NCI-H748 (cell line): ENCODE measurements around the gene CDH4.

Experiments
- DNase-seq: peaks from one replicate; lab custom pipeline; 2025; ENCODE audit not compliant: unreplicated experiment; lab: John Stamatoyannopoulos, UW

The CDH4 gene

DNA sequence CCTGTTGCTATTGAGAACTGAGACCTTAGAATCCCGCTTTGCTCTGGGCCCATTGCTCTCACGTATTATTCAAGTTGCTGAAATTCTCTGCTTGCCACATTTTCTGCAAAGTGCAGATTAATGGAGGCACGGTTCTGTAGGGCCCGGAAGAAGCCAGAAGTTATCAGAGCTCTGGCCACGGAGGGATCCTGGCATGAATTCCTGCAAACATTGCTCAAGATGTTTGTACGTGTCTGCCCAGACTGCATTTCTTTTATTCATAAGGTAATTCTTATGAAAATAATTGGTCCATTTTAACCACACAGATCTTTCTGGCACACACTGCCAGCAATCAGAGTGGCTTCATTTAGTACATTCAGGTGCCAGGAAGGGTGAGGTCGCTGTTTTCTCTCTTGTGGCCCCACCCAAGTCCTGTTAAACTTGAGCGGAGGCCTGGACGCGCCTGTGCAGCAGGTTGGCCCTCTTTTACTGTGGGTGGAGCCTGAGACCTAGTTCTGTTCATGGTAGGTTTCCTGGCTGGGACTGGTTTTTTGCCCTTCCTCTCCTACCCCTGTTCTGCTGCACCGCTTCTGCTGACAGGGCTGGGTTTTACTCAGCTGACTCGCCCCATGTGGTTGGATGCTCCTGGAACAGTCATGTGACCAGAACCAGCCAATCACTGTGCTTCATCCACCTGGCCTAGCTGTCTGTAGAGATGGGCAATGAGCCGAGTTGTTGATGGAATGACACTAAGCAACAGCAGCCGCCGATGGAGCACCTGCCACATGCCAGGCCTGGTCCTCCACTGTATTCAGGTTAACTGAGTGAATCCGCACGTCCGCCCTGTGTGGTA, 230.2 kb downstream of the CDH4 start:
- DNase-seq = peak; percentile 39

DNA sequence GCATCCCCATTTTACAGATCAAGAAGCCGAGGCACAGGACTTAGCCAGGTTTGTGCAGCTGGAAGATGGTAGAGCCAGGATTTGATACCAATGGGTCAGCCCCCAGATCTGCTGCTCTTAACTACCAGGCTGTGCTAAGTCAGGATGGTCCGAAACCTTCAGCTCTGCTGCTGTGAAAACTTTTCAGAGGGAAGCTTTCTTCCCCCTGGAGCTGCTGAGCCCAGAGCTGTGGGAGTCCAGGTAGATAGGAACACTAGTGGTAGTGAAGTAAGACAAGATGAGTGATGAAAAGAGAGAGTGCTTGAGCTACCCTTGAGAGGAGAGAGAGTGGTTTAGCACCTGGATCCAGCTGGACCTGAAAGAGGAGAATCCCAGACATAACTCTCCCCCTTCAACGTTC, 230.8 kb downstream of the CDH4 start:
- no peak for DNase-seq

DNA sequence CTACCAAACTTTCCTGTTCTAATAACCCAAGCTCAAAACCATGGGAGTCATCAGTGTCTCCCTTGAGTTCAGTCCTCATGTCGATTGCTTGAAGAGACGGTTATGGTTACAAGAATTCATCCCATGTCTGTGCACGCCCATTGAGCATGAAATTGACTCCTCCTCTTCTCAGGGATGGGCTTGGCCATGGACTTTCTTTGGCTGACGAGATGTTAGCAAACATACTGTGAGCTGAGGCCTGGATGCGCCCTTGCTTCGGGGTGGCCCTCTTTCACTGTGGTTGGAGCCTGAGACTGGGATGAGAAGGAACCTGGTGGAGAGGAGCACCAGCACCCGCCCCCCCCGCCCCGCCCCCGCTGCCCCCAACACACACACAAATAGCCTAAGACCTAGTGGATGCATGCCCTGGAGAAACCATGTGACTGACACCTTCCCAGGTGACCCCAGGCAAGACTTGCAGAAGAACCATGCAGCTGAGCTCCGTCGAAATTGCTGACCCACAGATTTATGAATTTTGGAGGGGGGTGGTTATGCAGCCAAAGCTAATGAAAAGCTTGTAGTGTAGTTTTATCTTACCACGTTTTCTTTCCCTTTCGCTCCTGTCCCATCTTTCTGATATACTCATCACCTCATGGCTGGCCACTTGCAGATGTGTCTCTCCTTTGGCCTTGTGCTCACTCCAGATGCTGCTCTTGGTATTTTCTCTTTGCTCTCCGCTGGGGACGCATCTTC, 231.4 kb downstream of the CDH4 start:
- DNase-seq = no peak

DNA sequence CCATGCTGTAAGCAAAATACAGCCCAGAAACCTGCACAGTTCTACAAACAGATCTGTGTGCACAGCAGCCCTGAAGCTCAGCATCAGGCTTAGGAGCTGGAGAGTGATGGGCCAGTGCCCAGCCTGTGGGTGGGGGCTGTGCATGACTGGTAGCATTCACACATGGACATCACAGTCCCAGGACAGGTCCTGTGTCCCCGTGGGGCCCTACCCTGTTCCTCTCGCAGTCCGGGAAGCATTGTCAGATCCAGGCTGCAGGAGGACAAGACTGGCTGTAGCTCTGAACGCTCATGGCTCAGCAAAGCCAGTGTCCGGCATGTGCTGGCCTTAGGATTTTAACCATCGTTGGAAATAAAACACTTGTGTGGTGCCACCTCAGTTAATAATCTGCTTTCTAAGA, 234.1 kb downstream of the CDH4 start:
- no peak for DNase-seq

DNA sequence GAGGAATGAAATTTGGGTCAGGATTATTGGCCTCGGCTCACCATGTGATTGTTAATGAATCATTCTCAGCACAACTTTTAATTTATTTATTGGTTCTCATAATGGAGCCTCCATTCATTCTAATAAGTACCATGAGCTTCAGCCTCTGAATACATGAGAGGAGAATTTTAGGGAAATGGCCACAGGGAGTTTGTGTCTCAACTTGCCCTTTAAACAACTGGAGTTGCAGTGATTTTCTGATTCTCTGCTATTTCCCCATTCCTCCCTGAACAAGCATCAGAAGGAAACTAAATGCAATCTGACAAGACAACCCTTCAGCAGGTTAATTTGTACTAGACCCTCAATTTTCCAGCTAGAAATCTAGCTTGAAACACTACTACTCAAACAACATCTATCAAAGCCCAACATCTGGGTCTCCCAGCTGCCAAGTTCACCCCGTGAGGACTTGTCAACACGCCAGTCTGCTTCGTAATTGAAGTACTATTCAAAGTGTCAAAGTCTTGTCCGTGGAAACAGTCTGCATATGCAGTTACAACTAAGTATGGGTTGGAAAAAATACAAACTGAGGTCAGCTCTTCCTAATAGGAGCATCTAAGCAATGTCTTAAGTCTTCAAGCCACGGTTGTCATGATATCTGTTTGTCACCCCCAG, 235.4 kb downstream of the CDH4 start:
- no peak for DNase-seq

DNA sequence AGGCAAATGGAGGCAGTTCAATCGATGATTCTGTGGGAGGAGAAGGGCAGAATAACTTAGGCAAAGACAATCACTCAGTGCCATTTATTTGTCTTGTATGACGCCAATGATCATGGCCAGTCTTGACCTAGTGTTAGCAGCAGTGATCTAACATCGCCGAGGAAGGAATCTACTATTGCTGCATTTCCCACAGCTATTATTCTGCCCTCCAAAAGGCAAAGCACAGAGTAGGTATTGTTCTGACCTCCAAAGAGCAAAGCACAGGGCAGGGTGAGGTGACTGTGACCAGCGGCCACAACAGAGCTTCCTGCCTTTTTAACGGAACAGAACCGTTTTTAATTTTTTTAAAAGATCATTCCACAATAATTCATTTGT, 235.9 kb downstream of the CDH4 start:
- DNase-seq = no peak

DNA sequence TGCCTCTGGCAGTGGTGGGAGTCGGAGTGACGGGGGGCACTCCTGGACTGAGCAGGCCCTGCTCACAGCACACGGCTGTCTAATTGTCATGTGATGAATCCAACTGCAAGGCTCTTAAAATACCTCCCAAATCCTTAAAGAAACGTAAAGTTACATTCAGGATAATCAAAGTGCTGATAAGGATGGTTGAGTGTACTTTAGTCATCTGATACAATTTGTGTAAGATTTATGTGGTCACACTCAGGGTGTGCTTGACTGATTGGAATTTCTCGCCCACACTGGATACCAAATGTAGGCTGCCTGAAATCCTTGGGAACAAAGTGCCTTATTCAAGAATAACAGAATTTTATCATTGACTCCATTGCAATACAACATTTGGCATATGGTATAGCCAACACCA, 238.7 kb downstream of the CDH4 start:
- DNase-seq = no peak

DNA sequence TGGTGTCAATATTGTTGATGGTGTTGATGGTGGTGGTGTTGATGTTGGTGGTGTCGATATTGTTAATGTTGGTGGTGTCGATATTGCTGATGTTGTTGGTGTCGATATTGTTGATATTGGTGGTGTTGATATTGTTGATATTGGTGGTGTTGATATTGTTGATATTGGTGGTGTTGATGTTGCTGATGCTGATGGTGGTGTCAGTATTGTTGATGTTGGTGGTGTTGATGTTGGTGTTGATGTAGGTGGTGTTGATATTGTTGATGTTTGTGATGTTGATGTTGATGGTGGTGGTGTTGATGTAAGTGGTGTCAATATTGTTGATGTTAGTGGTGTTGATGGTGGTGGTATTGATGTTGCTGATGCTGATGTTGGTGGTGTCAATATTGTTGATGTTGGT, 240.0 kb downstream of the CDH4 start:
- no peak for DNase-seq

DNA sequence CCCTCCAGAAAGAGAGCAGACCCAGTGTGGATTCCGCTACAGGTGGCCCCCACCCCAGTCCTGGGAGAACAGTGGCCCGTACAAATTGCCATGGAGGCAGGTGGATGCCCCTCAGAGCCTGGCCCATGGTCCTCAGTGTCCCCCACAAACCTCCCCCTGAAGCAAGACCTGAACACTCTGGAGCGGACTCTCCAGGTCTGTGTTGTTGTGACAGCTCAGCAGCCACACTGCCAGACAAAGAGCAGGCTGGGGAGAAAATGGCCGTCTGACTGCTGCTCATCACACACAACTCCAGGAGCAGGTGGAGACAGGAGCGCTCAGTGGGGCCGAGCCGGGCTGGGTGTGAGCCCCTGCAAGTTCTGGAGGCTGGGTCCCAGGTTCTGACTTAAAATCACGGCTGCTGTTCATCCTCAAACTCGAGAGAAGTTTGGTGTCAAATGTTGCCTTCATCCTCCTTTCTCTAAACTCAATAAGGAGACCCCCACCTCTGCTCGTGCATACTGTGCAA, 241.8 kb downstream of the CDH4 start:
- no peak for DNase-seq

DNA sequence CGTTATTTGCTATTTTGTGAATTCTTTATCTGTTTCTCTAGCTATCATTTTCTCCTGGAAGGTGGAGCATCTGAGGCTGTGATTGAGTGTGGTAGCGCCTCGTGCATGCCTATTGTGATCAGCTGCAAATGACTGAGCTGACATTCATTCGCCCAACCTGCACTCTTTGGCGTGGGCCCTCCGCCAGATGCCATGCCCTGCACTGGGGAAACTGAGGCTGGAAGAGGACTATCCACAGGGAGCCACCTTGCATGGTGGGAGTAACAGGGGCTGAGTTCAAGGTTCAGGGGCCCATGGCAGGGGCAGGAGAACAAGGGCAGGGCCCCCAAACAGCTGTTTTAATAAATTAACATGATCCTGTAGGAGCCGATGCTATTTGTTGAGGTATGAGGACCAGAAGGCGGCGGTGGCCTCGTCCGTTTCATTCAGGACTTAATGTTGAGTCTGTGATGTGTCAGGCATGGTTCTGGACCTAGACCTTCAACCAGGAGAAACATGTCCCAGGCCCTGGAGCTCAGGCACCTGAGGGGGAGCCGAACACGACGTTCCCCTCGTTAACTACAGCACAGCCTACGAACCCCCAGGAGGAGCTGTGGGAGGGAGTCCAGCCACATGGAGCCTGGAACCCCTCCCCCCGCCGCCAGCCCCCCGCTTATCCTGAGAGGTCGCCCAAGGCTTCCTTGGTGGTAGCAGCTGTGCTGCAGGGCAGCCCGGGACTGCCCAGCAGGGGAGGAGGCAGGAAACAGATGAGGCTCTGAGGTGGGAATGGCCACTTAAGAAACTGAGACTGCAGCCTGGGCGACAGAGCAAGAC, 242.9 kb downstream of the CDH4 start:
- DNase-seq = no peak

DNA sequence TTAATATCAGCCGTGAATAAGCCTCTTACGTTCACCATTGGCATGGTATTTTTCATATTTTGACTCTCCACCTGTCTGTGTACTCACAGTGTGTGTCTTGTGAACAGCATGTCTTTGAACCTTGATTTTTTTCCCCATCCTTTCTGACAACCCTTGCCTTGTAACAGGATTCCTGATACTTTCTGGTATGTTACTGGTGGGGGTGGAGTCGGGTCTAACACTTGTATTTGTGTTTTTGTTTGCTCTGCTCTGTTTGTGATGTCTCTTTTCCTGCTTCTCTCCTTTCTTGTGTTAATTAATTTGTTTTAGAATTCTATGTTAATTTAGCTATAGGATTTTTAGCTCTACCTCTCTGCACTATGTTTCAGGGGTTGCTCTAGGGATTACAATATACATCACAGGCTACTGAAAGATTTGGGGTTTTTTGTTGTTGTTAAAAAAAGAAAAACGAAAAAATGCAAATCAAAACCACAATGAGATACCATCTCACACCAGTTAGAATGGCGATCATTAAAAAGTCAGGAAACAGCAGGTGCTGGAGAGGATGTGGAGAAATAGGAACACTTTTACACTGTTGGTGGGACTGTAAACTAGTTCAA, 245.1 kb downstream of the CDH4 start:
- DNase-seq = no peak

DNA sequence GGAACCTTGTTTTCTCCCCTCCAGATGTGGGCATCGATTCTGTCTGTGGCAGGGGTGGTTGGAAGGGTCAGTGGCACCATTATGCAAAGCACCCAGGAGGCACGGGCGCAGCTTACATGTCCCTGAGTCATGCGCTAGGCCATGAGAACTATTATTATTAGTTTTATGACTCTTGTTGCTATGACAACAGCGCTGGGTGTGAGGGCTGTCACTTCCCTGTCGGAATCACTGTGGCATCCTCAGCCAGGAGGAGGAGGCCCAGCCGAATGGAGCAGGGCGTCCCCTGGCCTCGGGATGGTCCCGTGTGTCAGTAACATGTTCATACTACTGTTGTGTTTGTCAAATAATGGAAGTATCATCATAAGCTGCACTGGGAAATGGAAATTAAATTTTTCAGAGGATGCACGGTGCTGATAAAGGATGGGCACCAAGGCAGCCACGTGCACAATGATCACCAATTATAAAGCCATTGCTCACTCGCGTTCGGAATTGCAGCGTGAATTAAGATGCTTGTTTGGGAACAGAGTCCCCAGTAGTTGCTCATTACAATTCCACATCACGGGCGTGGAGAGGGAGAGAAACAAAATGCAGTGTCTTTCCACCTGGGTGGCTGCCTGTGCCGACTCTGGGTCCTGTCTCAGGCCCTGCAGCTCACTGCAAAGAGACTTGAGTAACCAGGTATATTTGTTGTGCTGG, 247.9 kb downstream of the CDH4 start:
- DNase-seq = peak; percentile 68

DNA sequence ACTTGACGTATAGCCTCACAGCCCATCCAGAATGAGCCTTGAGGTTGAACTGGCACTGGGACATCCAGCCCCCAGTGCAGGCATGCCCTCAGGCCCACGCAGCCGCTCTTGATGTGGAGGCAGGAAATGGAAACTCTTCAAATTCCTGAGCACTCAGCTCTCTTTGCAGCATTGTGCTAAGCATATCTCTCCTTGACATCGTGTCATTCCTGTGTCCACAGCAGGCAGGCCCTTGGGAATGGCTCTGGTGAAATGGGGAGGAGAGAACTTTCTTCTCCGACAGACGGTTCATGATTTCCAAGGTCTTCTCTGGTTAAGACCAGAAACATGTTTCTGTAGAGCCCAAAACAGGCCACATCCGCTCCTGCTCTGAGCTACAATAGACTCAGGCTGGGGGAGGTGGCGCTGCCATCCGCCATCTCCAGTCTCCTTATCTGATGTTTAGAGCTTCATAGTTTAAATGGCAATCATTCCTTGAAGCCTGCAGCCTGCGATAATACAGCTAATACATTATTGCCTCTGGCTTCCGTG, 248.8 kb downstream of the CDH4 start:
- no peak for DNase-seq

DNA sequence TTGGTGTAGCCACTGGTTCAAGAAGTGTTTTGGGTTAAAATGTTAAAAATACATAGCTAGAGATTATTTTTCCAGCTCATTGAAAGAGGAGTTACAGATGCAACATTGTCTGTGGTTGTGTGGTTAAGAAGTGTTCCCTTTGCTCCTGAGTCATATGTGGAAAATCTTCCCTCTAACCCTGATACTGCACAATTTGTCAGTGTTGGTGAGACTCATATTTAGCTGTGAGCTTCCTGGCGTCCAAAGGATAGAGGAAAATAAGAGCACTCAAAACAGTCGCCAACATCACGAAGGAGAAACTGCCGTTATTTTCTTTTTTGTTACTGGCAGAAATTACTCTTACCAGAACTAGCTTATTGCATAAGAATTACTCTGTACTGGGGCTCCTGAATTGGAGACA, 250.4 kb downstream of the CDH4 start:
- DNase-seq = no peak

DNA sequence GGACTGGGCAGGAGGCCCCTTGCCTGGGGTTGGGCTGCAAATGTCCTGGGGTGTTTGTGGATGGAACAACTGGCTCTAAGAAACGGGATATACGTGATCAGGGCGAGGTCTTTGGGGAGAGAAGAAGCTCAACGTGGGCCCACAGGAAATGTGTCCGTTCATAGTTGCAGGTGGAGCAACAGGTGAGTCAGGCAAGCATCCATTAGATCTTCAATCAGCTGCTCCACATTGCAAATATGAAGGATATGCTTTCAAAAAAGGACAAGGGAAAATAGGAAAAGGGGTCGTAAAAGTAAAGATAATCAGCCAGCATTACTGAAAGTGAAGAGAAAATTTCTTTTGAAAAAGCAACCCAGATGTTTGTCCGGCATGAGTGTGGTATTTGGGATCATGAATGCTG, 251.0 kb downstream of the CDH4 start:
- no peak for DNase-seq

DNA sequence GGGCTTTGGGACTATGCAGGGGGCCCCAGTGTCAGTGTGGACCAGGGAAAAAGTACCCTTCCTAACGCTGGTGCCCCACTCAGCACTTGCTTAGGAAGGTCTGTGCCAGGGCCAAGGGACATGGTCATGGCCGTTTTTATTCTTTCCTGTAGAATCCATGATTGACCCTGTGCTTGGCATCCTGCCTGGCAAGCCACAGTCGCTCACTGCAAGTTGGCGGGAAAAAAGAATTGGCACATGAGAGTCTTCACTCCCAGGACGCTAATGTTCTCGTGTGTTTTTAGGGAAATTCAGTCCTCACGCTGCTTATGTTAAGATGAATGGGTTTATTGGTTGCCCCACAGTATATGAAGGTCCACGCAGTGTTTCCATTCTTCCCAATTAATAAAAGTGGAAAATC, 253.4 kb downstream of the CDH4 start:
- DNase-seq = no peak

DNA sequence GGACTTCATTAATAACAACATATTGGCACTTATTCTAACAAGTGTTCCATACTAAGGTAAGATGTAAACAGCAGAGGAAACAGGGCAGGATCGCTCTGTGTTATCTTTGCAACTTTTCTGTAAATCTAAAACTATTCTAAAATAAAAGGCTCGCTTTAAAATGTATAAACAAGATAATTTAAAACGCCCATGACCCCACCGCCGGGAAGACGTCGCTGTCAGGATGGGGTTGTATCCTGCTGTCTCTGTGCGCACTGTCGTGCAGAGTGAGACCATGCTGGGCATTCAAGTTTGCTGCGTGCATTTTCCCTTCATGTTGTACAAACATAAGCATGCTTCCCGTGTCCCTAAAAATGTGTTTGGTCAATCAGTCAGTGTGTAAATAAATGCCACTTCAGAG, 255.7 kb downstream of the CDH4 start:
- peak; percentile 45 for DNase-seq

DNA sequence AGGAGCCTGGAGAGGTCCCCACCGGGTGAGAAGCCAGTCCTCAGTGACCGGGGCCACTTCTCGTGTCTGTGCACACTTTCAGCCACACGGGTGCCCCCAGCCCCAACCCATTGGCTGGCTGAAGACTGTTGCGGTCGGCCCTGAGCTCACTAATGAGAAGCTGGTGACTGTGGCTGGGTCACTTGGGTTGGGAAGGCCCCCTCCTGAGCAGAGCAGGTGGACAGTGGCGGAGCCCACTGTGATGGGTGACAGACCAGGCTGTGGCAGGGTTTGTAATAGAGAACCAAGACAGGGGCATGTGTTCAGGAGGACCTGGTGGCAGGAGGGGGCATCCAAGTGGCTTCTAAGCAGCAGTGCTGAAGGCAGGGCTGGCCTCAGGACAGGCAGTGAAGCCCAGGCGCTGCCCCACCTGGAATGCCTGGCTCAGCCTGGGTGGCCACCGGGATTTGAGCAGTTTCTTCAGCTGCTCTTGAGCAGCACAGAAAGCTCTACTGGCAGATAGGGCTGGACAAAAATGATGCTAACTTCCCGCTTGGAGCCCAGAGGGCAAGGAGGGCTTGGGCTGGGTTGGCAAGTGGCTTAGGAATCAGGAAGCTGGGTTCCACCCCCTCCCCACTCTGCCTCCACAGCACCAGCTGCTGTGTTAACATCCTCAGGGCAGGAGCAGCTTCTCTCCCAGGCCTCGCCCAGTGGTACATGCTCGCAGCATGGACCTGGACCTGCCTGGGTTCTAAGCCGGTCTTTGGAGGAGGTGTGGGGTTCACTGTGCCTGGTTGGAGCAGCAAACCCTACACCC, 256.4 kb downstream of the CDH4 start:
- DNase-seq = no peak

DNA sequence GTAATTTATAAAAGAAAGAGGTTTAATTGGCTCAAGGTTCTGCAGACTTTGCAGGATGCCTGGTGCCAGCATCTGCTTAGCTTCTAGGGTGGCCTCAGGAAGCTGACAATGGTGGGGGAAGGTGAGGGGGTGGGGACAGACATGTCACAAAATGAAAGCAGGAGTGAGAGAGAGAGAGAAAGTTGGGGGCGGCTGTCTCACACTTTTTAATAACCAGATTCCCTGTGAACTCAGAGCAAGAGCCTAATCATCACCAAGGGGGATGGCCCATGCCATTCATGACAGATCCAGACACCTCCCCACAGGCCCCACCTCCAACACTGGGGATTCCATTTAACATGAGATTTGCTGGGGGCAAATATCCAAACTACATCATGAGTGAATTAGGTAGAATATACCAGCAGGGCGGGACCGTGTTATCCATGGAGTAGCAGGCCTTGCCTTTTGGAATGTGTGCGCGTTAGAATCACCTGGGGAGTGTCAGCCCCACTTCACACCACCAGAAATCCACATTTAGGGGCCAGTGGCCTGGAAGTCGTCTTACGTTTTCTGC, 258.8 kb downstream of the CDH4 start:
- no peak for DNase-seq
